Endodermal cell (in vitro differentiated cells): ENCODE results near the gene EPHX1. TPM values are rescaled to one million over a fixed set of nuclear protein-coding genes. Genes with fewer than 3 reads are reported as not detected.

Experiments used
- DNase-seq: peaks from one replicate; pipeline ENCODE4 v3.0.0-alpha.2; 2017
- H3K27ac ChIP-seq: 2 replicates; pipeline ENCODE4 v1.5.1; 2013; ENCODE audit warnings: mild to moderate bottlenecking, low read depth, low read length, moderate library complexity
- H3K27me3 ChIP-seq: 2 replicates; pipeline ENCODE4 v1.6.1; 2013; ENCODE audit warnings: mild to moderate bottlenecking, low read length, moderate library complexity; ENCODE audit not compliant: insufficient read depth, control insufficient read depth, poor library complexity, severe bottlenecking
- H3K36me3 ChIP-seq: 2 replicates; pipeline ENCODE4 v1.7.0; 2013; ENCODE audit warnings: mild to moderate bottlenecking, low read length, moderate library complexity; ENCODE audit not compliant: control insufficient read depth, insufficient read depth
- H3K4me1 ChIP-seq: one replicate; pipeline ENCODE4 v1.7.0; 2013; ENCODE audit warnings: low read length; ENCODE audit not compliant: control insufficient read depth, insufficient read depth
- H3K4me3 ChIP-seq: 2 replicates; pipeline ENCODE4 v1.5.1; 2013; ENCODE audit warnings: mild to moderate bottlenecking, low read length, moderate library complexity
- H3K9ac ChIP-seq: 2 replicates; pipeline ENCODE4 v1.6.1; 2013; ENCODE audit warnings: mild to moderate bottlenecking, low read length, moderate library complexity; ENCODE audit not compliant: poor library complexity, severe bottlenecking; ENCODE audit errors: extremely low read depth
- H3K9me3 ChIP-seq: 2 replicates; pipeline ENCODE4 v1.6.1; 2013; ENCODE audit warnings: mild to moderate bottlenecking, low read length, moderate library complexity; ENCODE audit not compliant: control insufficient read depth
- H3K27ac Mint-ChIP-seq: 2 replicates; pipeline ENCODE4 v1.8.0; 2020; ENCODE audit warnings: mixed read lengths
- H3K27me3 Mint-ChIP-seq: 2 replicates; pipeline ENCODE4 v1.8.0; 2021; ENCODE audit warnings: mild to moderate bottlenecking, mixed read lengths; ENCODE audit not compliant: insufficient read depth
- H3K36me3 Mint-ChIP-seq: 2 replicates; pipeline ENCODE4 v1.8.0; 2020; ENCODE audit warnings: low read depth, mixed read lengths
- H3K4me1 Mint-ChIP-seq: 2 replicates; pipeline ENCODE4 v1.8.0; 2020; ENCODE audit warnings: mixed read lengths
- H3K4me3 Mint-ChIP-seq: 2 replicates; pipeline ENCODE4 v1.8.0; 2020; ENCODE audit warnings: mild to moderate bottlenecking, moderate library complexity, mixed read lengths
- H3K9me3 Mint-ChIP-seq: 2 replicates; pipeline ENCODE4 v1.8.0; 2020; ENCODE audit warnings: mild to moderate bottlenecking, mixed read lengths
- CTCF ChIP-seq: fragments of 200-600 bp; sonication (generic); conservative IDR thresholded peaks from 2 replicates; pipeline ENCODE4 v1.5.0; 2021; ENCODE audit warnings: antibody characterized with exemption, mild to moderate bottlenecking
- WGBS, 2 experiments: methylation state at CpG; one replicate each; pipeline versions ENCODE4 v1.1.5 to v1.1.7; 2013; ENCODE audit warnings: missing lambda C conversion rate in 2 of 2, mixed read lengths in 1 of 2; ENCODE audit not compliant: insufficient coverage in 1 of 2, insufficient read length in 1 of 2; 5-methylcytosine and 5-hydroxymethylcytosine counted together
- total RNA-seq, 2 donors: library from RNA; stranded (reverse); fragmentation: NEBNext Ultra II Directional in 1 of 2; extraction: Animal tissue kit (Norgen Biotek cat#: 25700) in 1 of 2; gene quantifications; 2 replicates in 1 of 2; 3 replicates in 1 of 2; pipeline ENCODE4 v1.2.1, GENCODE V29; 2021

Gene EPHX1
- total RNA-seq, 2 donors from 2014 or later: 49.2 to 84.1 TPM

DNA sequence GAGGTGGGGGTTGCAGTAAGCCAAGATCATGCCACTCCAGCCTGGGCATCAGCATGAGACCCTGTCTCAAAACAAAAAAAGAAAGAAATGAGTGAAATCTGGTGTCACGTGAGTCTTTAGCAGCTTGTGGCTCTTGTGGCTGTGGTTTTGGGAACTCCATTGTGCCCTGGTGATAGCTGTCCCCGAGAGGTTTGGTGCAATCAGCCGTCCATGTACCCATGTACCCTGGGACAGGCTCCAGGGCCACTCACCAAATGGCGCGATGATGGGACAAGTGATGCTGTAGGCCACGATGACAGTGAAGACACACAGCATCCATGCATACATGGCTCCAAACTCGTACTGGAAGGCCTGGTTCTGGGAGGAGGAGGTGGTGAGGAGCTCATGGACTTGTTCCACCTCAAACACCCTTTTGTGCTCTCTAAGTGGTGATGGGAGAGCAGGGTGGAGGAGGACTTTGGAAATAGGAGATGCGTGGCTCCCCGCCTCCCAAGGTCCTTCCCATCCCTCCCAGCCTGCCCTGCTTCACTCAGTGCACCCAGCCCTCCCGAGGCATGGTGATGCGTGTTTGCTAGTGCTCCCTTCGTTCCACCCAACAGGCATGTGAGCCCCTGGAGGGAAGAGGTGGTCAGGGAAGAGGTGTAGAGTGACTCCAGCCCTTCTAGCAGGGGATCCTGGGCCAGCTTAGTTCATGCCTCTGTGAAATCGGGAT, 42.6 kb downstream of the EPHX1 start:
- peaks cover 13% of the 10 kb centered on the region for H3K4me1 Mint-ChIP-seq
- no peak for DNase-seq
- Histone ChIP-seq H3K36me3 (peaks cover 95% of the 10 kb centered on the region), H3K4me3 (no peak overlapping the region), H3K4me1 (peaks cover 7% of the 10 kb centered on the region), H3K27ac (no peak overlapping the region), H3K9me3 (peaks cover 36% of the 10 kb centered on the region), H3K9ac (no peak overlapping the region), H3K27me3 (no peaks in the 10 kb centered on the region)
- no peak overlapping the region for H3K4me3 Mint-ChIP-seq
- peaks cover 93% of the 10 kb centered on the region for H3K36me3 Mint-ChIP-seq
- WGBS, 2 experiments: 95 to 98% methylated on average over 8 to 13 of the region's 13 CpGs
- no peak for TF ChIP-seq CTCF
- H3K27me3 Mint-ChIP-seq: no peaks in the 10 kb centered on the region
- H3K27ac Mint-ChIP-seq: no peak overlapping the region
- H3K9me3 Mint-ChIP-seq: peaks cover 33% of the 10 kb centered on the region

GRCh38 chr1:225853441-225853840, 43.5 kb downstream of the EPHX1 start:
- H3K4me3 Mint-ChIP-seq: no peak overlapping the region
- H3K36me3 ChIP-seq: peaks cover 95% of the 10 kb centered on the region
- H3K27ac ChIP-seq: no peak overlapping the region
- H3K27me3 ChIP-seq: no peaks in the 10 kb centered on the region
- no peak overlapping the region for H3K9ac ChIP-seq
- H3K36me3 Mint-ChIP-seq: peaks cover 95% of the 10 kb centered on the region
- peaks cover 33% of the 10 kb centered on the region for H3K9me3 Mint-ChIP-seq
- H3K9me3 ChIP-seq: peaks cover 36% of the 10 kb centered on the region
- TF ChIP-seq CTCF: no peak
- no peak for DNase-seq
- no peak overlapping the region for H3K4me3 ChIP-seq
- H3K27ac Mint-ChIP-seq: no peak overlapping the region
- no peaks in the 10 kb centered on the region for H3K27me3 Mint-ChIP-seq
- WGBS, 2 experiments: 93 to 97% methylated on average over 8 to 12 of the region's 12 CpGs
- peaks cover 7% of the 10 kb centered on the region for H3K4me1 Mint-ChIP-seq
- peaks cover 7% of the 10 kb centered on the region for H3K4me1 ChIP-seq

DNA sequence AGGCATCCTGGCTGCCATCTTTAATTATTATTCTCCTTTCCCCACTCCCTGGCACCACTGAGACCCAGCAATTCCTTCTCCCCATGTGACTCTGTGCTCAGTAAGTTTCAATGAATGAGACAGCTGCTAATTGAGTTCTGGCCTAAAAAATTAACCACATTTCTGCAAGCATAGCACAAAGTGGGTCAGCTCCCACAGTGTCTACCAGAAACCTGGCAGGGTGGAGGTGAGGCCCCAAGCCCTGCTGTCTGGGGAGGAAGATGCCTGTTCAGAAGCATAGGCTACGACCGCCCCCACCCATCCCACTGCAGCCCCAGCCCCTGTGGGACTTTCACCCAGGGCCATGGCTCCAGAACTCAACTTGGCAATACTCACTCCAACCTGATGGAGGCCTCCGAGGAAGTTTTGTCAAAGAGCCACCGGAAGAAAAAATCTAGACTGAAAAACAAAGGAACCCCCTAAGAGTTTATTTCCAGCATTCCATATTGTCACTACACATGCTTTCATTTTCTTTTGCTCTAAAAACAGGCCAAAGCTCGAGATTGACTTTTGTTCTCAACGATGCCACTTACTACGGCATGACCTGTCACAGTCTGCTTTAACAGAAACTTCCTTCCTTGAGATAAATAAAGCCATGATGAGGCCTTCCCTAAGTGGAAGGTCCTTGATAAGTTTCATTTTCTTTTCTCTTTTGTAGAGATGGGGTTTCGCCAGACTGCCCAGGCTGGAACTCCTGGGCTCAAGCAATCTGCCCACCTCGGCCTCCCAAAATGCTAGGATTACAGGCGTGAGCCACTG, 45.8 kb downstream of the EPHX1 start:
- 93 to 100% methylated on average over 6 to 10 of the region's 10 CpGs for WGBS, 2 experiments
- Mint-ChIP-seq H3K27me3 (no peaks in the 10 kb centered on the region), H3K36me3 (peaks cover 91% of the 10 kb centered on the region), H3K27ac (no peak overlapping the region), H3K9me3 (peaks cover 23% of the 10 kb centered on the region), H3K4me1 (no peaks in the 10 kb centered on the region), H3K4me3 (no peak overlapping the region)
- H3K4me3 ChIP-seq: no peak overlapping the region
- H3K9ac ChIP-seq: peak overlapping the region; percentile 34
- TF ChIP-seq CTCF: peak; percentile 43
- H3K9me3 ChIP-seq: peaks cover 31% of the 10 kb centered on the region
- H3K4me1 ChIP-seq: no peaks in the 10 kb centered on the region
- no peak for DNase-seq
- peaks cover 97% of the 10 kb centered on the region for H3K36me3 ChIP-seq
- H3K27ac ChIP-seq: no peak overlapping the region
- H3K27me3 ChIP-seq: no peaks in the 10 kb centered on the region
